ENCODE data around the gene RPS25. TPM values are rescaled to one million over a fixed set of nuclear protein-coding genes. Genes with fewer than 3 reads are reported as not detected.
A peak's percentile ranks its signal among the peaks of the same experiment; 100 is the strongest.
"Not testable (repeated sequence)": the region's sequence is repeated elsewhere in the genome, so short reads cannot be mapped to it uniquely, and the experiment has no call there.

The RPS25 gene
- total RNA-seq, 2 experiments from 2014 or later, result 1,901 to 1,911 TPM

GRCh38 chr11:119019996-119020395 is 1.9 kb upstream of the RPS25 start:
- Mint-ChIP-seq H3K36me3 (ENCODE audit: low read depth) (peaks cover 73% of the 10 kb centered on the region), H3K27ac (peak overlapping the region; percentile 99)

DNA sequence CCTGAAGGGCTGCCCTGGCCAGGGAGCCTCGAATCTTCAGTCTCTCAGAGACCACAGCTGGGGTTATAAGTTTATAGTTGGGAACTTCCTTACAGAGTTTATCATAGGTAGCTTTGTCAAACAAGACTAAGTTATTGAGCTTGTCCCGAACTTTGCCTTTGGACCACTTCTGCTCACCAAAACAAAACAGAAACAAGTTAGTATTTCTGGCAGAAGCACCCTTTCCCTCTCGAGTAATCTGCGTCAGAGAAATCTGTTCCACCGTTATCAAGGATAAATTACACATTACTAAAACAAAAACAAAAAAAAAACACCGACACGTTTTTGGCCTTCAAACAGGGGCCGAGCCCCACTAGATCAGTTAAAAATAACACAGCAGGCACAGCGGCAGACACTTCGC is 766 bp downstream of the RPS25 start:
- DNase-seq; H3K9me3 Mint-ChIP-seq; H3K27me3 Mint-ChIP-seq; ATAC-seq; intact Hi-C loops (cut with micrococcal nuclease): not testable (repeated sequence)
- Mint-ChIP-seq H3K4me1 (ENCODE audit: low read depth) (peaks cover 51% of the 10 kb centered on the region), H3K36me3 (ENCODE audit: low read depth) (peaks cover 79% of the 10 kb centered on the region), H3K4me3 (peak overlapping the region; percentile 99), H3K27ac (peak overlapping the region; percentile 99)
- CTCF ChIA-PET, result interaction anchor here (5.0 kb wide), 1 partner anchor 13 kb away, joined by 20 read pairs; the partner anchor contains the start of gene SLC37A4
- POLR2A ChIA-PET, result interaction anchor here (1.0 to 8.6 kb wide), 9 partner anchors 11 to 102 kb away, joined by 3 to 106 read pairs (median 12); partner anchors contain the start of genes CENATAC, HMBS, HYOU1 and SLC37A4

More at GRCh38 chr11:119019996-119020395, 1.9 kb upstream of the RPS25 start:
- peak overlapping the region; percentile 99 for H3K4me3 Mint-ChIP-seq
- no peak for DNase-seq
- H3K9me3 Mint-ChIP-seq, result no peaks in the 10 kb centered on the region
- ATAC-seq, result no peak
- intact Hi-C loops (cut with micrococcal nuclease), result no loop called here
- no peaks in the 10 kb centered on the region for H3K27me3 Mint-ChIP-seq
- ChIA-PET POLR2A (interaction anchor here (0.7 to 8.6 kb wide), 12 partner anchors 8 to 248 kb away, joined by 3 to 106 read pairs (median 8); partner anchors contain the start of genes C2CD2L, CENATAC, HYOU1 and SLC37A4), CTCF (interaction anchor here (1.3 to 1.7 kb wide), 3 partner anchors 10 to 16 kb away, joined by 3 to 6 read pairs (median 5); partner anchors contain the start of gene SLC37A4)
- H3K4me1 Mint-ChIP-seq (ENCODE audit: low read depth), result peaks cover 57% of the 10 kb centered on the region
- TF ChIP-seq, protein P1, sequence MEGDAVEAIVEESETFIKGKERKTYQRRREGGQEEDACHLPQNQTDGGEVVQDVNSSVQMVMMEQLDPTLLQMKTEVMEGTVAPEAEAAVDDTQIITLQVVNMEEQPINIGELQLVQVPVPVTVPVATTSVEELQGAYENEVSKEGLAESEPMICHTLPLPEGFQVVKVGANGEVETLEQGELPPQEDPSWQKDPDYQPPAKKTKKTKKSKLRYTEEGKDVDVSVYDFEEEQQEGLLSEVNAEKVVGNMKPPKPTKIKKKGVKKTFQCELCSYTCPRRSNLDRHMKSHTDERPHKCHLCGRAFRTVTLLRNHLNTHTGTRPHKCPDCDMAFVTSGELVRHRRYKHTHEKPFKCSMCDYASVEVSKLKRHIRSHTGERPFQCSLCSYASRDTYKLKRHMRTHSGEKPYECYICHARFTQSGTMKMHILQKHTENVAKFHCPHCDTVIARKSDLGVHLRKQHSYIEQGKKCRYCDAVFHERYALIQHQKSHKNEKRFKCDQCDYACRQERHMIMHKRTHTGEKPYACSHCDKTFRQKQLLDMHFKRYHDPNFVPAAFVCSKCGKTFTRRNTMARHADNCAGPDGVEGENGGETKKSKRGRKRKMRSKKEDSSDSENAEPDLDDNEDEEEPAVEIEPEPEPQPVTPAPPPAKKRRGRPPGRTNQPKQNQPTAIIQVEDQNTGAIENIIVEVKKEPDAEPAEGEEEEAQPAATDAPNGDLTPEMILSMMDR (IDR thresholded peaks at IDR 0.05), result no peak

GRCh38 chr11:119016216-119017009 is 1.7 kb downstream of the RPS25 start:
- CTCF ChIA-PET, result interaction anchor here (1.3 to 5.0 kb wide), 4 partner anchors 14 to 86 kb away, joined by 3 to 20 read pairs (median 5); partner anchors contain the start of gene SLC37A4
- Mint-ChIP-seq H3K27ac (peak overlapping the region; percentile 99), H3K4me3 (peak overlapping the region; percentile 99), H3K4me1 (ENCODE audit: low read depth) (peaks cover 46% of the 10 kb centered on the region), H3K27me3 (no peaks in the 10 kb centered on the region), H3K9me3 (peaks cover 1% of the 10 kb centered on the region), H3K36me3 (ENCODE audit: low read depth) (peaks cover 74% of the 10 kb centered on the region)
- intact Hi-C loops (cut with micrococcal nuclease), result no loop called here
- no peak for ATAC-seq
- TF ChIP-seq, protein P1 (IDR thresholded peaks at IDR 0.05), result no peak
- POLR2A ChIA-PET, result interaction anchor here (0.7 to 8.6 kb wide), 14 partner anchors 12 to 573 kb away, joined by 3 to 106 read pairs (median 6); partner anchors contain the start of genes C2CD2L, CENATAC, HYOU1 and SLC37A4
- no peak for DNase-seq

- Mint-ChIP-seq H3K27me3 (no peaks in the 10 kb centered on the region), H3K27ac (peak overlapping the region; percentile 99), H3K9me3 (peaks cover 1% of the 10 kb centered on the region), H3K4me1 (ENCODE audit: low read depth) (peaks cover 37% of the 10 kb centered on the region), H3K36me3 (ENCODE audit: low read depth) (peaks cover 65% of the 10 kb centered on the region), H3K4me3 (peak overlapping the region; percentile 10)
- DNase-seq, result no peak
- POLR2A ChIA-PET, result interaction anchor here (0.8 to 8.6 kb wide), 13 partner anchors 9 to 102 kb away, joined by 3 to 106 read pairs (median 5); partner anchors contain the start of genes C2CD2L, CENATAC, HYOU1 and SLC37A4
- no peak for ATAC-seq
- TF ChIP-seq, protein P1 (IDR thresholded peaks at IDR 0.05), result no peak
- intact Hi-C loops (cut with micrococcal nuclease), result no loop called here
- CTCF ChIA-PET, result interaction anchor here (1.4 to 5.0 kb wide), 3 partner anchors 12 to 85 kb away, joined by 5 to 20 read pairs (median 5); partner anchors contain the start of gene SLC37A4
Observed at GRCh38 chr11:119015054-119015611, 3.0 kb downstream of the RPS25 start.

DNA sequence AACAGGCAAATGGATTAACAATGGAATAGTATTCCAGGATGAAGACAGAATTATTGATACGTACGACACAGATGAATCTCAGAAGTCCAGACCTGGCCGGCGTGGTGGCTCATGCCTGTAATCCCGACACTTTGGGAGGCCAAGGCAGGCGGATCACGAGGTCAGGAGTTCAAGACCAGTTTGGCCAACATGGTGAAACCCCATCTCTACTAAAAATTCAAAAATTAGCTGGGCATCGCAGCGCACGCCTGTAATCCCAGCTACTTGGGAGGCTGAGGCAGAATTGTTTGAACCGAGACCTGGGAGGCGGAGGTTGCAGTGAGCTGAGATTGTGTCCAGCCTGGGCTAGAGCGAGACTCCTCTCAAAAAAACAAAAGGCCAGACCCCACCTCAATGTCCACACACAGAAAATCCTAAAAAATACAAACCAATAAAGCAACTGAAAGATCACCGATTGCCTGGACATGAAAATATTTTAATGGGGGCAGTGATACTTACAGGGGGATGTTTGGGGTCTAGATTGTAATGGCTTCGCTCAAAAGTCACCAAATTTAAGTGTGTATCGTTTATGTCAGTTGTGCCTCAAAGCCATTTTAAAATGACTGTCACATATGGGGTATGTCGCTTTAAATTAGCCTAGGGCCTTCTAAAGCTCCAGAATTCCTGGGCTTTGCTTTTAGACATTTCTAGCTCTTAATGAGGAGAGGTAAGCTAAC is 3.8 kb downstream of the RPS25 start:
- intact Hi-C loops (cut with micrococcal nuclease), result no loop called here
- Mint-ChIP-seq H3K4me3 (no peak overlapping the region), H3K27ac (peak overlapping the region; percentile 61), H3K9me3 (peaks cover 1% of the 10 kb centered on the region), H3K36me3 (ENCODE audit: low read depth) (peaks cover 58% of the 10 kb centered on the region), H3K27me3 (no peaks in the 10 kb centered on the region), H3K4me1 (ENCODE audit: low read depth) (peaks cover 31% of the 10 kb centered on the region)
- POLR2A ChIA-PET, result interaction anchor here (0.6 to 8.6 kb wide), 8 partner anchors 12 to 107 kb away, joined by 3 to 106 read pairs (median 8); partner anchors contain the start of genes CENATAC, HINFP and SLC37A4
- ATAC-seq (no peak), DNase-seq (no peak)
- TF ChIP-seq, protein P1 (IDR thresholded peaks at IDR 0.05), result no peak
- CTCF ChIA-PET, result interaction anchor here (5.0 kb wide), 1 partner anchor 16 kb away, joined by 20 read pairs; the partner anchor contains the start of gene SLC37A4

Data from activated CD8-positive, alpha-beta T cell treated with anti-CD3 and anti-CD28 coated beads for 36 hours (primary cell).